ENCODE measurements around the gene MTF1.
A peak's percentile ranks its signal among the peaks of the same experiment; 100 is the strongest.
"Not testable (repeated sequence)": the region's sequence is repeated elsewhere in the genome, so short reads cannot be mapped to it uniquely, and the experiment has no call there.

Gene MTF1

GRCh38 chr1:37792943-37793686, 66.3 kb downstream of the MTF1 start:
- no peak for DNase-seq

- DNase-seq = no peak
Observed at GRCh38 chr1:37782491-37782890, 76.9 kb downstream of the MTF1 start.

DNA sequence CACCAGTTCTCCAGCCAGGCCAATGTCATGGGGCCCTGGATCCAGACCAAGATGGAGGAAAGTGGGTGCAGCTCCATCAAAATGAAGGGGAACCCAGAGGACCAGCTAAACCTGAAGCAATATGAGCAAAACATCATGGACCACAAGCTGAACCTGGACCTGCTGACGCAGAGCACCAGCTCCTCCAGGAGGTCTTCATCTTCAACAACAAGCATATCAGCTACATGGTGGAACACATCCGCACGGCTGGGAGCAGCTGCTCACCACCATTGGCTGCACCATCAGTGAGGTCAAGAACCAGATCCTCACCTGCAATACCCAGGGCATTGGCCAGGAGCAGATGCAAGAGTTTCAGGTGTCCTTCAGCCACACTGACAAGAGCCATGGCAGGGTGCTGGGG, 80.7 kb downstream of the MTF1 start:
- DNase-seq = no peak

DNA sequence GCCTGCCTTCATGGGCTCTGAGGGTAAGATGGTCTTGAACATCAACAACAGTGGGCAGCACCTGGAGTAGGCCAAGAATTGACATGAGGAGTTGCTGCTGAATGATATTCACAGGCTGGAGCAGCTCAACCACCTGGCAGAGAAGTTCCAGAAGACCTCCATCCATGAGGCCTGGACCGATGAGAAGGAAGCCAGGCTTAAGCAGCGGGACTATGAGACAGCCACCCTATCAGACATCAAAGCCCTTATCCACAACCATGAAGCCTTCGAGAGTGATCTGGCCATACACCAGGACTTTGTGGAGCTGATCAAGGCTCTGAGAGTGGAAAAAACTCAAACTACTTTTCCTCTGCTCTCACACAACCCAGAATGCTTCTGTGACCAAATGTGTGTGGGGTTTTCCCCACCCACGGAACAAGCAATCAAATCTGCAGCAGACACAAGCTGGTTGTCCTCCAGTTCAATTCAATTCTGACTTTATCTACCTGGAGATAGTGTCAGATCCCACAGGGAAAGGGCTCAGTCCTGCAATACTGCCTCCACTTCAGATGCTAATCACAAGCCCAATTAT, 82.4 kb downstream of the MTF1 start:
- no peak for DNase-seq

- DNase-seq = not testable (repeated sequence)
Observed at GRCh38 chr1:37771440-37771839, 88.0 kb downstream of the MTF1 start.

DNA sequence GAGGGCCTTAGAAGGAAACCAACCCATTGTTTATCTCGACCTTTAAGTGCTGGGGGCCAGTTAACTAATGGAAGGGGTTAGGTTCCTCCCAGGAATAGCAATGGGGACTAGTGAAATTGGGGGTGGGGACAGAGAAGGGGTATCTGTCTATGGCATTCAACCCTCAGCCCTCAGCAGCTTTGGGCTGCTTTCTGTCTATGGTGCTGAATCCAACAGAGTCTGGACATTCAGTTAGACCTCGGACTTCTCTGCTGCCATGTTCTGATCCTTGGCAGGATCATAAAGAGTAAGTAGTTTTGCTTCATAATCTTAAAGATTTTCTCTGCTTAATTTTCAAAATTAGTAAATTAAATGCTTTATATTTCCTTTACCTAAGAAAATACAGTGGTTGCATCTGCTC, 91.9 kb downstream of the MTF1 start:
- DNase-seq = no peak

- no peak for DNase-seq
Observed at GRCh38 chr1:37765916-37766664, 93.3 kb downstream of the MTF1 start.

DNA sequence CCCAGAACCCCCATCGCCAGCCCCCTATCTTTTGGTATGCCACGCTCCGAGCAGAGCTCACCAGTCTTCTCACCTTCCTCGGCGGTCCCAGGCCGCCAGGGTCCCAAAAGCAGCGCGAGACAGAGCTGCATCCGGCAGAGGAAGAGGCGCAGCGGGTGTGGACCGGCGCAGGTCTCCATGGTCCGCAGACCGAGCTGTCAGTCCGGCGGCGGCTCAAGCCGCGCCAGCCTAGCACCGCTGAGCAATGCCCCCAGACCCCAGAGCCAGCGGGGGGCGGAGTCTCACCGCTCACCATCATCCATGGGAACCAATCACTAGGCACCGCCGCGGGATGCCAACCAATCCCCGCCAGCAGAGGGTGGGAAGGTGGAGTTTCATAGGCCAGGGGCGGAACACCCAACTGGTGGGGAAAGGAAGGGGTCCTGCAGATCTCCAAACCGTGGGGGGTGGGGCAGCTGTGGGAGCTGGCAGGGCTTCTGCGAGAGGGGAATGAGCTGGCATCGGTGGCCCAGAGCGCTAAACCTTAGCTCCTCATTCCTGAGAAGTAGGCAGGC, 94.4 kb downstream of the MTF1 start, which contains the start of gene EPHA10:
Gene EPHA10 (minus strand): TSS at position 233 of the 554 bp plus-strand sequence. CDS start 54 bp downstream, at position 179.
- DNase-seq = no peak

DNA sequence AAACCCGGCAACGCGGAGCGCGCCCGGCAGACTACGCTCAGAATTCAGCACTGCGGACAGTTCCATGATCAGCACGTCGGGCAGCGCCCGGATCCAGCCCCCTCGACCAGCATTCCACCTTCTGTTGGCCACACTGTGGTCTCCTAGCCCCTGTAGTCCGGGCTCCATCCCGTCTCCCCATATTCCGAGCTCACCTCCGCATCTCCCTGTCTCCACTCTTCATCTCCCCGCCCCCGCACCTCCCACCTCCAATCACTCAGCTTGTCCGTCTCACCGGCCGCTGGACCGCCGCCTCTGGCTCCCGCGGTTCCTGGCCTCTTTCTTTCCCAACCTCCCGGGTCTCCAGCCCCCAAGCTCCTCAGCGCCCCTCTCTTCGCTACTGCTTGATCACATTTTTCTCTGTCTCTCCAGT, 95.0 kb downstream of the MTF1 start:
- DNase-seq = peak; percentile 39

DNA sequence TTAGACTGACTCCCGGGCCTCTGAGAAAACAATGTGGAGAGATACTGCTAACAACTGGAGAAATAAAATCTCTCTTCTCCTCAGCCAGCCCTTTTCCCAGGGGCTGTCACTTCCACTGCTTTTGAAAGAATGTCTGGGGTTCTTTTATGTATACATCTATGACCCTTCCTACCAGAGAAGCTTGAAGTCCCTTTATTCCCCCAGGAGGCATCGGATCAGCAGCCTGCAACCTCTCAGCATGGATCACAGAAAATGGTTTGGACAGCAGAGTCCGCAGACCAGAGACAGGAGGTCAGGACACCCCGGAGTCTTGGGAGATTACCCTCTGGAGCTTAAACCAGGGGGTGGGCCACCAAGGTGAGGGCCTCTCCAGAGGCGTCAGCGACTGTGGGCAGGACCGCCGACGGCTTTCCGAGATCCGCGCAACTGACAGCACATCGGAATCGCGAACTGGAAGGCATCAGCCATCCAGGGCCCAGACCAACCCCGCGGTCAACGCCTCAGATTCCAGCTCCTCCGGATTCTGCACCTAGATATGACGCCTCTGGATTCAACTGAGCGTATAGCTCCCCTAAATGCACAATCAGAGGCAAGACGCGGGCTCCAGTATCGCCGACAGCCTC, 95.5 kb downstream of the MTF1 start:
- DNase-seq = no peak

- DNase-seq = no peak
Observed at GRCh38 chr1:37762516-37762915, 96.9 kb downstream of the MTF1 start.

- DNase-seq = no peak
Observed at GRCh38 chr1:37761416-37762095, 97.8 kb downstream of the MTF1 start.

Measured in fibroblast of skin of abdomen (primary cell).